ENCODE measurements around the gene ITGB1BP1. TPM values are rescaled to one million over a fixed set of nuclear protein-coding genes. Genes with fewer than 3 reads are reported as not detected.

ITGB1BP1 gene
- total RNA-seq, 2 donors from 2014 or later = 26.9 to 36.8 TPM

DNA sequence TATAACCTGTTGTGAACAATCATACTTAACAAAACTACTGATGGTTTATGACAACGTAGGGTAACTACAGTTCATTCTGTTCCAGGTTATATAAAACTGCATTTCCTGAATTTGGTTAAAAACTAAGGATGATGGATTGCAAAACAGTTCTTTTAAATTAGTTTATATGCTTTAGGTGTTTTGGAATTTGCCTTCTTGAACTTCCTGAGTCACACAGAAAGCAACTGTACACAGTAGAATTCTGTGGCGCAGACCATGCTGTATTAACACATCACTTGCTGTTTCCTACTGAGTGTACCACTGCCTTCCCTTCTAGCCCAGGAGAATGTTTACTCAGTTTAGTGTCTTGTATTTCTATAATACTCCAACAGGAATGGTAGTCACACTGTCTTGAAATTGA is 19.4 kb downstream of the ITGB1BP1 start:
- WGBS = 71% methylated on average over 2 of the region's 2 CpGs
- no peak for DNase-seq (ENCODE audit: low spot score)
- H3K36me3 ChIP-seq = no peaks in the 10 kb centered on the region
- no peak overlapping the region for H3K27ac ChIP-seq
- no peak overlapping the region for H3K4me3 ChIP-seq
- intact Hi-C loops (cut with DNase I) = no loop called here
- TF ChIP-seq POLR2A (IDR thresholded peaks at IDR 0.05) (no peak), POLR2AphosphoS5 (IDR thresholded peaks at IDR 0.05) (no peak)
- TF ChIP-seq, protein P1, sequence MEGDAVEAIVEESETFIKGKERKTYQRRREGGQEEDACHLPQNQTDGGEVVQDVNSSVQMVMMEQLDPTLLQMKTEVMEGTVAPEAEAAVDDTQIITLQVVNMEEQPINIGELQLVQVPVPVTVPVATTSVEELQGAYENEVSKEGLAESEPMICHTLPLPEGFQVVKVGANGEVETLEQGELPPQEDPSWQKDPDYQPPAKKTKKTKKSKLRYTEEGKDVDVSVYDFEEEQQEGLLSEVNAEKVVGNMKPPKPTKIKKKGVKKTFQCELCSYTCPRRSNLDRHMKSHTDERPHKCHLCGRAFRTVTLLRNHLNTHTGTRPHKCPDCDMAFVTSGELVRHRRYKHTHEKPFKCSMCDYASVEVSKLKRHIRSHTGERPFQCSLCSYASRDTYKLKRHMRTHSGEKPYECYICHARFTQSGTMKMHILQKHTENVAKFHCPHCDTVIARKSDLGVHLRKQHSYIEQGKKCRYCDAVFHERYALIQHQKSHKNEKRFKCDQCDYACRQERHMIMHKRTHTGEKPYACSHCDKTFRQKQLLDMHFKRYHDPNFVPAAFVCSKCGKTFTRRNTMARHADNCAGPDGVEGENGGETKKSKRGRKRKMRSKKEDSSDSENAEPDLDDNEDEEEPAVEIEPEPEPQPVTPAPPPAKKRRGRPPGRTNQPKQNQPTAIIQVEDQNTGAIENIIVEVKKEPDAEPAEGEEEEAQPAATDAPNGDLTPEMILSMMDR (IDR thresholded peaks at IDR 0.05) = no peak
- no peaks in the 10 kb centered on the region for H3K4me1 ChIP-seq (replicated peaks)
- no peaks in the 10 kb centered on the region for H3K27me3 ChIP-seq (replicated peaks; ENCODE audit: insufficient read depth)
- no peaks in the 10 kb centered on the region for H3K9me3 ChIP-seq

DNA sequence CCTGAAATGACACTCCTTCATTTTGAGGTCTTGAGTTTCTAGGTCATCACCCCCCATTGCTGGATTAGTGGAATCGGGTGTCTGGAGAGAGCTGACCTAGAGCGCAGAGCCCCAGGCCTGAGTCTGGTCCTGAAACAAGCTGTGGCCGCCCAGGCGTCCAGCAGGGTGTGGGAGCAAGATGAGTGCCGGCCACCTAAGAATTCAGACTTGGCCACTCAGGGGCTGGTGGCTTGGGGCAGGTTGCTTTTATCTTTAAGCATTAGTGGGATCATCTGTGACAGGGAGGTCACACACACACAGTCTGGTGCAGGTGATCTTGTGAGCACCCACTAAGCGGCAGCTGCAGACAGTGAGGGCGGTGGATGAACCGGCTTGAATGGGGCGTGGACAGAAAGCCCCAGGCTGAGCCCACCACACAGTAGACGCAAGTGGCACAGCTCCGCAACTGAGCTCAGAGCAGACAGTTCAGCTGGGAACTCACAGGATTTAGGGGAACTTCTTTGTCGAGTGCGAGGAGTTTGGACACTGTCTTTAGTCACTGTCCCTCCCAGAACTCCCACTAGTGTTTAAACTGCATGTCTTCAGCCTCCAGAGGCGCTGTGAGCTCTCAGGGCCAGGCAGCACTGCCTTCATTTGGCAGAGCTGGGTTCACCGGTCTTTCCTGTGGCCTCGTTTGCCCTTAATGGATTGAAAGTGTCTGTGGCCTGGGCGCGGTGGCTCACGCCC is 21.5 kb downstream of the ITGB1BP1 start:
- Histone ChIP-seq H3K4me1 (replicated peaks) (no peaks in the 10 kb centered on the region), H3K9me3 (no peaks in the 10 kb centered on the region), H3K4me3 (no peak overlapping the region), H3K27ac (no peak overlapping the region), H3K27me3 (replicated peaks; ENCODE audit: insufficient read depth) (no peaks in the 10 kb centered on the region), H3K36me3 (no peaks in the 10 kb centered on the region)
- TF ChIP-seq POLR2A (IDR thresholded peaks at IDR 0.05) (no peak), POLR2AphosphoS5 (IDR thresholded peaks at IDR 0.05) (no peak)
- TF ChIP-seq, protein P1 (IDR thresholded peaks at IDR 0.05) = no peak
- WGBS = 94% methylated on average over 18 of the region's 19 CpGs
- DNase-seq (ENCODE audit: low spot score) = no peak
- intact Hi-C loops (cut with DNase I) = no loop called here

DNA sequence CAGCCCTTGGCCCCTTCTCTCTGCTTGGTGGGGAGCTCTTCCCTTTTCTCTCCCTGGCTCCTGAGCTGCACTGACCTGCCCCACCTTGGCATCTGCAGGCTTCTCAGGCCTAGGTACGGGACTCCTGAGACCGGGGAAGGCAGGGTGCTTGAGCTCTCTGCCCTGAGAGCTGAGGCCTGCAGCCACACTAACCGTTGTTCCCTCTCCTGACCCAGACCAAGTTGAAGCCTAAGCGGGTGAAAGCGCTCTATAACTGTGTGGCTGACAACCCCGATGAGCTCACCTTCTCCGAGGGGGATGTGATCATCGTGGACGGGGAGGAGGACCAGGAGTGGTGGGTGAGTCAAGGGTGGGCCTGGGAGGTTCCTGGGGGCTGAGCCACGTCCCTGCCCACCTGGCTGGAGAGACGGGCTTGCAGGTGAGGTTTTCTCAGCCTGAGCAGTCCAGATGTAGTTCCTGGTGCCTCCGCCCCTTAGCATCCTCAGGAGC is 22.2 kb downstream of the ITGB1BP1 start:
- Histone ChIP-seq H3K9me3 (no peaks in the 10 kb centered on the region), H3K27ac (no peak overlapping the region), H3K27me3 (replicated peaks; ENCODE audit: insufficient read depth) (no peaks in the 10 kb centered on the region), H3K4me3 (no peak overlapping the region), H3K36me3 (no peaks in the 10 kb centered on the region), H3K4me1 (replicated peaks) (no peaks in the 10 kb centered on the region)
- no peak for TF ChIP-seq POLR2AphosphoS5 (IDR thresholded peaks at IDR 0.05)
- TF ChIP-seq POLR2A (IDR thresholded peaks at IDR 0.05) = no peak
- TF ChIP-seq, protein P1 (IDR thresholded peaks at IDR 0.05) = no peak
- no peak for DNase-seq (ENCODE audit: low spot score)
- WGBS = 94% methylated on average over 12 of the region's 12 CpGs
- intact Hi-C loops (cut with DNase I) = no loop called here

DNA sequence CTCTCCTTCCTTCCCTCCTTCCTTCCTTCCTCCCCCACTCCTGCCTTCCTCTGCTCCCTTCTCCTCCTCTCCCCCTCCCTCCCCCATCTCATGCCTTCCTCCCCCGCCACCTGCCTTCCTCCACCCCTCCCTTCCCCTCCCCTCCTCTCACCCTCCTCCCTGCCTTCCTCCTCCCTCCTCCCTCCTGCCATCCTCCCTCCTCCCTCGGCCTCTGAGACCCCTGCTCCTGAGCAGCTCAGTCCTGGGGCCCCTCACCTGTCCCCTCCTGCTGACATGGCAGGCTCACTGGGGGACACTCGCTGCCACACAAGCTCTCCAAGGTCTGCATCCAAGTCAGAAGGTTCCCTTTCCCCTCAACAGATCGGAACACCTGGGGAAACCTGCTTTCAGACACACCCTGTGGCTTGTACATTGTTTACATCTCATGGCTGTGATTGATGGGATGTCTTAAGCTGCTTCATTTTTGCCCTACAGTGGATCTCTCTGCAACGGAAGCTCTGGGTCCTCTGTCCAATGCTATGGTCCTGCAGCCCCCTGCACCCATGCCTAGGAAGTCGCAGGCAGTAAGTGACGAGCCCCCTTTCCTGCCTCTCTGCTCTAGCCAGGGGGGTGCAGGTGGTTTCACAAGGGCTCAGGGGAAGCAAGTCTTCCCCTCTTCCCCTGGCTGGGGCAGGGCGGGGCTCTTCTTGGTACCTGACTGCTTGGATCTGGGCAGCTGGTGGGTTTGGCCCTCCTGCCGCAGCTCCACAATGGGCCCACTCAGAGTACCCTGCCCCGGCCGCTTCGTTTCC is 22.9 kb downstream of the ITGB1BP1 start:
- TF ChIP-seq POLR2AphosphoS5 (IDR thresholded peaks at IDR 0.05) (no peak), POLR2A (IDR thresholded peaks at IDR 0.05) (no peak)
- TF ChIP-seq, protein P1 (IDR thresholded peaks at IDR 0.05) = no peak
- intact Hi-C loops (cut with DNase I) = no loop called here
- no peak for DNase-seq (ENCODE audit: low spot score)
- no peak overlapping the region for H3K27ac ChIP-seq
- H3K9me3 ChIP-seq = no peaks in the 10 kb centered on the region
- H3K4me3 ChIP-seq = no peak overlapping the region
- no peaks in the 10 kb centered on the region for H3K36me3 ChIP-seq
- WGBS = 86% methylated on average over 12 of the region's 12 CpGs
- H3K27me3 ChIP-seq (replicated peaks; ENCODE audit: insufficient read depth) = no peaks in the 10 kb centered on the region
- no peaks in the 10 kb centered on the region for H3K4me1 ChIP-seq (replicated peaks)

Data from prostate gland (tissue), 2 donors.